GM18508 (cell line): ENCODE measurements around the gene CDH15.

Experiments
- ATAC-seq: cut with Tn5 transposase; IDR thresholded peaks from one replicate; pipeline ENCODE4 v1.9.1; 2021; ENCODE audit warnings: moderate number of reproducible peaks; ENCODE audit not compliant: insufficient read depth, unreplicated experiment

Gene CDH15

DNA sequence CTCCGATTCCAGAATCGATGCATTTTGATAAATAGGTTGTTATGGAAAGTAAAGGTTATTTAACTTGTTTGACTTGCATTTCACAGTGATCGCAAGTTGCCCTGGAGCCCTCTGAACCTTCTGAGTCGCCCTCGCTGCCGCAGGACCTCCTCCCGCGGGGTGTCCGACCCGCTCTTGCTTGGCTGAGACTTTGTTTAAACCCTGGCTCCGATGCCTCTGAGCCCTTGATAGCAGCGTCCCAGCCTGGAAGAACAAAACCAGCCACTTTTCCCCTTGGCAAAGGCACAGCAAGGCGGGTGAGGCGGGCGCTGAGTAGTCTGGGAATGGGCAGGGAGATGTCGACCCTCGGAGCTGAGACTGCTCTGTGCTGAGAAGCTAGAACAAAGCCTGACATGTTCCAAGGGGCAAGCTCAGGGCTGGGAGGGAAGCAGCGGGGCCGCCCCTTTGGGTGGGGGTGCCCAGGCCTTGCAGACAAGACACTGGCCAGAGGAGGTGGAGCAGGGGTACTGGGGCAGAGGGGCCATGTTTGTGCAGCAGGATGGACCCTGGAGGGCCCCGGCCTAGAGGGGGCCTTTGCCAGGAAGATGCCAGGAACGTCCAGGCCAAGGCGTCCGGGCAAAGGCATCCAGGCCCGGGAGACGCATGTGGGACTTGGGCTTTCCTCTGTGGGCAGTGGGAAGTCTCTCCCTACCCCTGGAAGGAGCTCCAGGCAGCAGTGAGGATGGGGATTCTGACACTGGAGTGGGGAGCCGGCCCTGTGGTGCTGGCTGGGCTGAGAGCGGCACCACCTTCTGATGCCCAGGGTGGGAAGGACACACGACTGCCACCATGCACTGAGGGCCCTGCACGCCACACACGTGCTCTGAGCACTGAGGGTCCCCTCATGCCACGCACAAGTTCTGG lies 30.3 kb upstream of the CDH15 start:
- no peak for ATAC-seq

DNA sequence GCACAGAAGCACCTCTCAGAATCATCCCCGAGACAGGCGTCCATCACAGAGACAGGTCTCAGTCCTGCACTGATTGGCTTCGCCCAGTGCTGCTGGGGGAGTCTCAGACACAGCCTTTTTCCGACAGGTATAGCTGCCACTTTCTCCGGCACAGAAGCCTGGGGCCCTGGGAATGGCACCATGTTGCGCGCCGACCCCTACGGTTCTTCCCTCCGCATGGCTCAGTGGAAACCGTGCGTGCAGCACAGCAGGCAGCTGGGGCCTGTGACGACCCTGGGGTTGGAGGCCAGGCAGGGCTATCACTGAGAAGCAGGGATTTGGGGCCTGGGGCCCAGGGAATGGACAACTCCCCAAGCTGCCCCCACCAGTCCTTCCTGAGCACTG lies 29.7 kb upstream of the CDH15 start:
- no peak for ATAC-seq

DNA sequence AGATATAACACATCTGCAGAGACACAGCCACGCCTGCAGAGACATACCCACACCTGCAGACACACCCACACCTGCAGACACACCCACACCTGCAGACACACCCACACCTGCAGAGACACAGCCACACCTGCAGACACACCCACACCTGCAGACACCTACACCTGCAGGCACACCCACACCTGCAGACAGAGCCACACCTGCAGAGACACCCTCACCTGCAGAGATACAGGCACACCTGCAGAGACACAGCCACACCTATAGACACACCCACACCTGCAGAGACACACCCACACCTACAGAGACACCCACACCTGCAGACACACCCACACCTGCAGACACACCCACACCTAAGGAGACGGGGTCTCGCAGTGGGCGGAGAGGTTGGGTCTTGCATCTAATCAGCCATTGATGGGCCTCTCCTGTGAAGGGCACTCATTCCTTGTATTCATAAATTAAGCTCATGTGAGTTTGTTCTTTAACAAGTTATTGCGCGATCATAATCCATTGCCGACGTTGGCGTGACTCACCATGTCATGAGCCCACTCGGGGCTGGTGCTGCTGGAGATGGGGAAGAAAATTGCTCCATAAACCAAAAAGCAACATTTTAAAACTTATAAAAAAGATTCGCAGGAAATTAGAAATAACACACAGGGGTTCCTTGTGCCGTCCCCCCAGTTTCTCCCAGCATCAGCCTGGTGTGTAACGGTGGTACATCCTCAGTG lies 28.9 kb upstream of the CDH15 start:
- ATAC-seq, result no peak

DNA sequence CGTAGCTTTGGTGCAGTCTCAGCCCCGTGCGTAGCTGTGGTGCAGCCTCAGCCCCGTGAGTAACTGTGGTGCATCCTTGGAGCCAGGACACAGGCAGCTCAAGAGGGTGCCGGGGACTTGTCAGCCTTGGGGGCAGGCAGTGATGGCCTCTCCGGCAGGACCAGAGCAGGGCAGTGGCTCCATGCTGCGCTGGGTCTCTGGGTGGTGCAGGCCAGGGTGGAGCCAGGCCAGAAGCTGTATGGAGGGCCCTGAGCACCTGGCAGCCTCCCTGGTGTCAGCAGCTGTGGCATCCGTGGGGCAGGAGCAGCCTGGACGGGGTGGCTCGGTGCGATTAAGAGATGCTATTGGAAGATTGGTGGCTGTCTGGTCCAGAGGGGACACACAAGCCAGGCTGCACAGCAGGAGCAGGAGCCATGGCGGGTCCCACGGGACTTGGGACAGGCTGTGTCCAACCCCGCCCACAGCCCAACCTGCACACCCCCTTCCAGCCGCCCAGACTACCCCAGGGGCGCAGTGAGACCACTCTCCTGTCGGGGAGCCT lies 28.3 kb upstream of the CDH15 start:
- ATAC-seq, result no peak

DNA sequence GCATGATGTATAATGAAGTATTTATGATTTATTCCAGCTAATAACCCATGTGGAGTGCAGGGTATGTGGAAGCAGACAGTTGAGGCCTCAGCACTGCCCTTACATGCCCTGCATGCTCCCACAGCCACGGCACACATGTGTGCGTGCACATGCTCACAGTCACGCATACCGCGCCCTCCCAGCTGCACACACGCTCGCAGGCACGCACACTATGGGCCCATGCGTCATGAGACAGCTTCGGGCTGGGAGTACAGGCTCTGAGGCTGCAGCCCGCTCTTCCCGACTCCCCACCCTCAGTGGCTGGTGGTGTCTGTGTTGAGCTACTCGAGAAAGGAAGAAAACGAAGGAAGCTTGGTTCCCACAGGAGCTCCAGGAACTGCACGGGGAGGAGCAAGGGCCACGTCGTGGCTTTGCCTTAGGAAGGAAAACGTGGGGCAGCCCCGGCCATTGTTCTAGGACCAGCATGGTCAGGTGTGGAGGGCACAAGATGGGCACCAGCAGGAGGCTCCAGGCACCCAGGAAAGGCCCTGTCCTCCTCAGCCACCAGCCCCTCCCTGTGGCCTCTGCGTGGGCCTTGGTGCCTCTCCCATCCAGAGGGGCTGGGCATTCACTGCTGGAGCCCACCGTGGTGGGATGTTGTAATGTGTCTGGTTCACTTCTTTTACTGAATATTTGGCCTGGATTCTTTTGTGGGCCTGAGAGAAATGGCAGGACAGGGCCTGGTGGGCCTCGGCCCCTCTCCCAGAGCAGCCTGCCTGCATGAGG lies 27.5 kb upstream of the CDH15 start:
- ATAC-seq, result no peak

DNA sequence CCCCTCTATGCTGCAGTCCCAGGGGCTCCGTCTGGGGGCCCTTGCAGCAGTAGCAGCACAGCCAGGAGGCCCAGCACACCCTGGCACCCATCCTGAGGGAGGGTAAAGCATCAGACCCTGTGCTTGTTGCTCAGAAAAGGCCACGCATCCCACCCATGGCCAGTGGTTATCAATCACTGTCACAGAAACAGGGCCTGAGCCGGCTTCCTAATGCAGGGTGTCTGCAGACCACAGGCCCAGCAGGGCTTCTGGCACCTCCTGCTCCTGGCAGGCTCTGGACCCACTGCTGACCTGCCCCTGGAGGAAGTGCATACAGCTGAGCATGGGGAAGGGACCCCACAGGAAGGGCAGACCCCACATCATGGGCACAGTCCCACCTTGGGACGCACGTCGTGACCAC lies 26.9 kb upstream of the CDH15 start:
- no peak for ATAC-seq

DNA sequence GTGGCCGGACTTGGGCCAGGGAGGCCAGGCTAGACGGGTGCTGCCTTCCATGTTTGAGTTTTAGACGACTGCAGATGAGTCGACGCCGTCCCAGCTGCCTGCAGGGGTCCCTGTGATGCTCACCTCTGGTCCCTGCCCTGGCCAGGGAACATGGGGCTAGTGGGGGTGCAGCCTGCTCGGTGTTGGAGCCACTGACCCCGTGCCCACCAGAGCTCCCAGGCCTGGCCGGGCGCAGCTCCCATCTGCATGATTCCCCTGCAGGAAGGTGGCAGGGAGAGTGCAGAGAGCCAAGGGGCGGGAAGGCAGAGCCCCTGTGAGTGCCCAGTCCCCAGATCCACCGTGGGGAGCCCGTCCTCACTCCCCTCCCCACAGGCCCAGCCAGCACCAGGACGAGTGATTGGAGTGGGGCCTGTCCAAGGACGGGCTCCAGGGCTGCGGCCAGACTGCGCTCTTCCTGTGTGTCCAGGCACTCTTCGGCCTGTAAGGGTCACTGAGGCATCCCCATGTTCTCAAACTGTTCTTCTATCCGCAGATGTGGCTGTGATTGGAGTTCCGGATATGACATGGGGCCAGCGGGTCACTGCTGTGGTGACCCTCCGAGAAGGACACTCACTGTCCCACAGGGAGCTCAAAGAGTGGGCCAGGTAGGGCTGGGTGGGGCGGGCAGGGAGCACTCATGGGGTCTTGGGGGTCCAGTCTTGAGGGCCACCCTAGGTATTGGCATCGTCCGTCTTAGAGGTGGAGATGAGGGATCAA lies 26.0 kb upstream of the CDH15 start:
- no peak for ATAC-seq

DNA sequence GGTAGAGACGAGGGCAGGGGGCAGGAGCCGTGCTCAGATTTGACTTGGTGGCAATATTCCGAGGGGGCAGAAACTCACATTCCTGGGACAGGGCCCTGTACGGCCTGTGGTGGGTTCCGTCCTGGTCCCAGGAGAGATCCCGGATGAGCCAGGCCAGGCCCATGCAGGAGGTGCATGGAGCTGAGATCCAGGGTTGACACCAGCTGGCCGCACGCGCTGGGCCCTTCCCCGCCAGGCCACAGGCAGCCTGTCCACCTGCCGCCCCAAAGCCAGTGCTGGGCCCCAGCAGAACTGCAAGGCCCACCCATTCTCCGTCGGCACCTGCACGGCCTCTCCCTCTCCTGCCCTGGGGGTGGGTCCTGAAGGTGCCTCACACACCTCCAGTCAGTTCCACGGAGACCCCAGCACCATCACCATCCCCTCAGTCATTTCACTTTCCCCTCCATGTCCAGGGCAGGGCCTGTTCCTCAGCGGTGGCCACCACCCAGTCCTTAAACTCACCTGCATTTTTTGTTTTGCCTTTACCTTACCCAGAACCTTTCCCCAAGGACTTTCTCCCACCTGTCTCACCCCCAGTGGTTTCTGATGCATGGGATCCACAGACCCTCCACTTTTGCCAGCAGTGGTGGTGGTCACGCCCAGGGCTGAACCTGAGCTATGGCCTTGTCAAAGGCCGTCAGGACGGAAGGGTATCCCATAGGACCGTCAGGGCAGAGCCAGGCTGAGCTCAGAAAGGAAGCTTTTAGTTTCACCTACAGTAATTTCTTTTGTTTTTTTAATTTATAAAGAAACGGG lies 25.1 kb upstream of the CDH15 start:
- ATAC-seq, result no peak

DNA sequence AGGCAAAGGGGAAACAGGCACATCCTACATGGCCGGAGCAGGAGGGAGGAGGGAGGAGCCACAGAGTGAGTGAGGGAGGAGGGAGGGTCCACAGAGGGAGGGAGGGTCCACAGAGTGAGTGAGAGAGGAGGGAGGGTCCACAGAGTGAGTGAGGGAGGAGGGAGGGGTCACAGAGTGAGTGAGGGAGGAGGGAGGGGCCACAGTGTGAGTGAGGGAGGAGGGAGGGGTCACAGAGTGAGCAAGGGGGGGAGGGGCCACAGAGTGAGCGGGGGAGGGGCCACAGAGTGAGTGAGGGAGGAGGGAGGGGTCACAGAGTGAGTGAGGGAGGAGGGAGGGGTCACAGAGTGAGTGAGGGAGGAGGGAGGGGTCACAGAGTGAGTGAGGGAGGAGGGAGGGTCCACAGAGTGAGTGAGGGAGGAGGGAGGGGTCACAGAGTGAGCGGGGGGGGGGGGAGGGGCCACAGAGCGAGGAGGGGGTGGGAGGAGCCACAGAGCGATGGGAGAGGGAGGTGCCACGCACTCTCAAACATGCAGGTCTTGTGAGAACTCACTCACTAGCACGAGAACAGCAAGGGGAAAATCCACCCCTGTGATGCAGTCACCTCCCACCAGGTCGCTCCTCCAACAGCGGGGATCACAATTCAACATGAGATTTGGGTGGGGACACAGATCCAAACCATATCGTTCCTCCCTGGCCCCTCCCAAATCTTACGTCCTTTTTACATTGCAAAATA lies 24.3 kb upstream of the CDH15 start:
- ATAC-seq, result no peak

DNA sequence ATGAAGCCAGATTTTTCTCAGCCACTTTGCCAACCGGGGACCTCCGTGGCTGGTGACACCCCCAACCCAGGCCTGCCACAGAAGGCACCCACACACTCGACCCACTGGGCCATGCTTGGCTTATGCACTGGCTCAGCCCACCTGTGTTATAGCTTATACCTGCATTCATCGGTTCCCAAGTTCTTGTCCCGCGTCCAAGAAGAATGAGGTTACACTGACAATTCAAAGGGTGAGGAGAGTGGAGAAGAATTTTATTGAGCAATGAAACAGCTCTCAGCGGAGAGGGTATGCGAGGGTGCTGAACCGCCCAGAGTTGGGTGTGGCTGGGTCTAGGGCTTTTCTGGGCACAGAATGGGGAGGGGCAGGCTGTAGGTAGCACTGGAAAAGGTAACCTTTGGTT lies 22.2 kb upstream of the CDH15 start:
- ATAC-seq, result no peak

DNA sequence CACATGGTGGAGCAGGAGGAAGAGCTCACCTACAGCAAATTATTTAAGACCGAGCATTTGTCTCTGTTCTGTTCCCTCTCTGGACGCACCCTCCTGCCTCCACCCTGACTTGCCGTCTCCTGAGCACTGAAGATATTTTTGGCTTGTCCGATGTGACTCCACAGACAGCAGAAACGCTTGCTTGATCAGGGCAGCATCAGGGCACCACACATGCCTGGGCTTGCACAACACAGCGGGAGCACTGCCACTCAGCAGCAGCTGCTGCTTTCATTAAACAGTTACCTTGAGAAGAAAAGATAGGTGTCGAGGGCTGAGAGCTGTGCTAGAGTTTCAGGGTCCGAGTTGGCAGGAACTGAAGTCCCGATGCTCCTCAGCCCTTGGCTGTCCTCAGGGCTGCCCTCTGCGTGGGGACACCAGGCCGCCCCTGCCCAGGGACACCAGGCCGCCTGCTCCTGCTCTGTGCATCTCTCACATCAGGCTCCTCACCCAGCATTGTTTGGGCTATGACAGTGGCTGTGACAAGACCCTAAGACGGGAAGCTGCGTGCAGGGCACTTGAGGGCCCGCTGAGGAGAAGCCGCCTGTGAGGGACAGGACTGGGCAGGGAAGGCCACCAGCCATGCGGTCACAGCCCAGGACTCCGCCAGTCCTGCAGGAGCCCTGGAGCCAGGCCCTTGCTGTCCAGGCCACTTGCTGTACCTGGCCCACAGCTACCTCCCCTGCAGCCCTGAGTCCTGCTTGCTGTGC lies 21.3 kb upstream of the CDH15 start:
- no peak for ATAC-seq

DNA sequence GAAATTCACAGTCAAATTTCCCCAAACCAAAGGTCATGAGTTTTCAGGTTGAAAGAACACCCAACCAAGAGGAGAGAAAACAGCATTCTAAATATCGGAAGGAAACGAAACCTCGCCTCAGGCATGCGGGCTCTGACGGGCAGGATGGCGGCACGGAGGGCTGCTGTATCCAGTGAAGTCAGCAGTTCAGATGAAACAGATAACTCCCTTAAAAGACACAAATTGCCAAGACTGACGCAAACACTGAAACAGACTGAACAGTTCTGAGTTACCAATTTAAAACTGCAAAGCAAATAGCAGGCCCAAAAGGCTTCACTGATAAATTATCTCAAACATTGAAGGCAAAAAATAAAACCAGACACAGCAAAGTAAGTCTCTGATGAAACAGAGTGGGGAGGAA lies 20.6 kb upstream of the CDH15 start:
- ATAC-seq, result no peak

DNA sequence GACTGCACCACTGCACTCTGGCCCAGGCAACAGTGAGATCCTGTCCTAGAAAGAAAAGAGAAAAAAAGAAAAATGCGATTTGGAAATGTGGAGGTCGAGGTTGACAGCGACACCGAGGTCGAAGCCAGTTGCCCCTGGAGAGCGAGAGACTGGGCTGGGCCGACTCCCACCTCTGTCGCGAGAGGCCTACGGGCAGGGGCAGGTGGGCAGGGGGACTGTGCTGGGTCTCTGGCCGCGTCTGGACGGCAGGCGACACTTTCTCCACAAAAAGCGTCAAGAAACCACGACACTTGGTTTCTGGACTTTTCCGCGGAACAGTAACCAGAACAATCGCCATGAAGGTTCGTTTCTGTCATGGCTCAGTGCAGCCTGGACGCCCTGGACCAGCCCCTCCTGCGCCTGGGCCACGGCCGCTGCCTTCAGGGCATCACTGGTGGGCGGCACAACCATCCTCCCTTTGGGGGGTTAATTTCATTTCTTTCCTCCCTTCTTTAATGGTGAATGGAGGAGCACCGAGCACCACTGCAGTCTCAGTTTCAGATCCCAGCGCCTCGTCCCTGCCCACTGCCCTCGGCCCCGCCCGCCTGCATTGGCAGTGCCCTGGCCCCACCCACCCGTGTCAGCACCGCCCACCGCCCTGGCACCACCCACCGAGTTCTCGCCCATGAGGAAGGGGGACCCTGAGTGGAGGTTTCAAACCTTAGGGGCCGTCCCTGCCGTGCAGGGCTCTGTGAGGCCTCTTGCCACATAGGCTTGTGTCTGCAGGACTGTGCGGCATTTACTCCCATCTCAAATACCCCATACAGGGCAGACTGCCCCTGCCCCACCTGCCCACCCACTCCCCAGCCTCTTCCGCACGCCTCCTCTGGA lies 18.5 kb upstream of the CDH15 start:
- no peak for ATAC-seq

DNA sequence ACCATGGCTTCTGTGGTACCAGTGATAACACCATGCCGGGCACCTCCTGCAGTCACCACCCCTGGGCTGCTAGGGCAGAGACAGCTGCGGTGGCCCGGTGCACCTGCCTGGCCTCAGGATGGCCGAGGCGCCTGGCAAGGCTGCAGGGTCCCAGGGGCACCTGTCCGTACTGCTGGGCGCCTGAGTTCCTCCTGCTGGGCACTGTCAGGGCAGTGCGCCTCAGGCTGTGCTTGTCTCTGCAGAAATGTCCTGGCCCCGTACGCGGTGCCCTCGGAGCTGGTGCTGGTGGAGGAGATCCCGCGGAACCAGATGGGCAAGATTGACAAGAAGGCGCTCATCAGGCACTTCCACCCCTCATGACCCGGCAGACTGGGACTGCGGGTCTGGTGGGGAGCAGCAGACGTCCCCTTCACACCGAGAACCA lies 17.7 kb upstream of the CDH15 start:
- no peak for ATAC-seq

DNA sequence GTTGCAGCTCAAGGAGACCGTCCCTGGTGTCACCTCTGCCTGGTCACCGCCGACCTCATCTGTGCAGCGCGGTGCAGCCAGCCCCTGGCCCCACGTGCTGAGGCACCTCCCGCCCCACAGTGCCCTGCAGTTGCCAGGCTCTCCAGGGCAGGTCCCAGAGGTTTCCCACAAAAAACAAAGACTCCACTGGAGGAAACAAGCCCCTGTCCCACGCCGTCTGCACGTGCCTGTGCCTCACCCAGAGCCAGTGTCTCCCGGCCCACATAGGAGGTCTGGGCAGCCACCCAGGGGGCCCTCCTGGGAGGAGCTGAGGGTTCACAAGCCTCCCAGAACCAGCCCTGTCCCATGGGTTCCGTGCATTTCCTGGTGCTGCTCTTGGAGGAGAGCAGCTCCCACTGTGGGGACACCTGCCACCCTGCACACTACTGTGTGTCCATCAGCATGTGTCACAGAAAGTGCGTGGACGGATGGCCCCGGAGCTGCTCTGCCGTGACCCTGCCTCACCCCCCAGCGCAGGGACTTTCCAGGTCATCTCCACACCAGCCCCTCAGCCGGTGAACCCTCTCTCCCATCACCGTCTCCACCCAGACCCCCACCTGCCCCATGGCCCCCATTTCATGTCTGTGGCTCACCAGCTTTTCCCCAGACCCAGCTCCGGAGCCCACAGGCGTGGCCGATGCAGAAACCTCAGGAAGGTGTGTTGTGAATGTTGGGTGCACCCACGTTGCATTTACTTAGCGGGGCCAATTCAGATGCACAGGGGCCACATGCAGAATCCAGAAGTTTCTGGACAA lies 17.0 kb upstream of the CDH15 start:
- ATAC-seq, result no peak

DNA sequence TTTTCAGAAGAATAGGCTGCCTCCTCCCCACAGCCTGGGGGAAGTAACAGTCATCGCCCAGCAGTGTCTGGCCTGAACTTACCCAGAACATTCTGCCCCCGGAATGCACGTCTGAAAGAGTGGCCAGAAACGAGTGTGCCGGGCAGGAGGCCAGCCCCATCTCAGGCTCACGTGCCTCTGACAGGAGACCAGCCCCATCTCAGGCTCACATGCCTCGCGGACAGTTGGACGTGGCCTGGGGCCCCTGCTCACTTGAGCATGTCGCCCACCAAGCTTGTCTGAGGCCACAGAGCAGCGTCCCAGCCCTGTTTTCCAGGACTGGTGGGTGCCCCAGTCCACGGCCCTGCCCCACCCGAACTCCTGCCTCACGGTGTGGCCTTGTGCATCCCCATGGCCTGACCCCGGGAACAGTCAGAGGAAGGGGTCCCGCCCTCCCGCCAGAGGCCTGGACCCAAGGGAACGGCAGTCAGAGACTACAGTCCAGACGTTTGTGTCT lies 16.3 kb upstream of the CDH15 start:
- no peak for ATAC-seq
